AG04450 (cell line): ENCODE measurements around the gene DIP2C. TPM values are rescaled to one million over a fixed set of nuclear protein-coding genes. Genes with fewer than 3 reads are reported as not detected.

Experiments used
- CTCF ChIA-PET: fragments of 300-600, 350-600 bp; formaldehyde crosslinking; extraction: SDS; loops from one replicate; lab custom pipeline; 2022; ENCODE audit warnings: antibody characterized with exemption, inconsistent platforms; lab: Charles Lee
- POLR2A ChIA-PET: fragments of 350-600 bp; formaldehyde crosslinking; extraction: SDS; loops from one replicate; lab custom pipeline; 2021; ENCODE audit warnings: antibody characterized with exemption, inconsistent platforms; lab: Yijun Ruan, JAX
- DNase-seq: peaks from one replicate; pipeline ENCODE4 v3.0.0-alpha.2; 2011; ENCODE audit warnings: low read depth, low spot score
- H3K27ac ChIP-seq: one replicate; pipeline ENCODE4 v1.5.1; 2012; ENCODE audit warnings: low read depth, low read length, control low read depth
- H3K27me3 ChIP-seq: one replicate; pipeline ENCODE4 v1.6.0; 2012; ENCODE audit warnings: low read length; ENCODE audit not compliant: control insufficient read depth, insufficient read depth
- H3K4me3 ChIP-seq: 2 replicates; pipeline ENCODE4 v1.5.1; 2011; ENCODE audit warnings: mild to moderate bottlenecking, low read depth, low read length, control low read depth
- H3K9me3 ChIP-seq: 2 replicates; pipeline ENCODE4 v1.5.1; 2012; ENCODE audit warnings: low read length; ENCODE audit not compliant: control insufficient read depth, insufficient read depth
- CTCF ChIP-seq: IDR thresholded peaks from 2 replicates; pipeline ENCODE4 v1.5.1; 2011; ENCODE audit warnings: low read depth, low read length, control low read depth, inconsistent platforms
- polyA plus RNA-seq: library from polyadenylated mRNA; depleted of rRNA; stranded (reverse); fragments of >200 nt; gene quantifications from 2 replicates; pipeline ENCODE4 v1.2.3, GENCODE V29; 2011

The DIP2C gene
- polyA plus RNA-seq, 1 experiment, result 9.6 TPM

- Histone ChIP-seq H3K27ac (no peak overlapping the region), H3K27me3 (no peaks in the 10 kb centered on the region), H3K4me3 (no peak overlapping the region), H3K9me3 (no peaks in the 10 kb centered on the region; the same call in 1 of the 2 replicates)
- CTCF ChIA-PET, result no interaction called here
- POLR2A ChIA-PET, result no interaction called here
- no peak for DNase-seq
- TF ChIP-seq CTCF, result no peak
Measured at GRCh38 chr10:686155-686931, 3.1 kb downstream of the DIP2C start.

- ChIA-PET POLR2A (no interaction called here), CTCF (no interaction called here)
- H3K9me3 ChIP-seq, result no peaks in the 10 kb centered on the region; the same call in 1 of the 2 replicates
- H3K4me3 ChIP-seq, result no peak overlapping the region
- TF ChIP-seq CTCF, result no peak
- no peak overlapping the region for H3K27ac ChIP-seq
- no peaks in the 10 kb centered on the region for H3K27me3 ChIP-seq
- no peak for DNase-seq
Measured at GRCh38 chr10:685613-686012, 3.9 kb downstream of the DIP2C start.

- Histone ChIP-seq H3K27me3 (no peaks in the 10 kb centered on the region), H3K4me3 (peak overlapping the region; percentile 53), H3K27ac (peak overlapping the region; percentile 94), H3K9me3 (no peaks in the 10 kb centered on the region; the same call in 1 of the 2 replicates)
- CTCF ChIA-PET, result no interaction called here
- peak; percentile 33 for TF ChIP-seq CTCF
- POLR2A ChIA-PET, result interaction anchor here (0.6 kb wide), 1 partner anchor 68 kb away, joined by 5 read pairs; no protein-coding TSS in a partner anchor
- peak; percentile 88 for DNase-seq
Measured at GRCh38 chr10:683448-684071, 5.9 kb downstream of the DIP2C start.

- Histone ChIP-seq H3K9me3 (no peaks in the 10 kb centered on the region; the same call in 1 of the 2 replicates), H3K4me3 (peak overlapping the region; percentile 53), H3K27ac (peak overlapping the region; percentile 94), H3K27me3 (no peaks in the 10 kb centered on the region)
- TF ChIP-seq CTCF, result no peak
- ChIA-PET POLR2A (interaction anchor here (0.6 kb wide), 1 partner anchor 67 kb away, joined by 5 read pairs; no protein-coding TSS in a partner anchor), CTCF (no interaction called here)
- DNase-seq, result no peak
Measured at GRCh38 chr10:682931-683447, 6.5 kb downstream of the DIP2C start.
